Body of pancreas (tissue), 4 donors: Measurements from ENCODE around the gene DENND1A. TPM values are rescaled to one million over a fixed set of nuclear protein-coding genes. Genes with fewer than 3 reads are reported as not detected.

ENCODE experiments used
- ATAC-seq: fragments of 150-250 bp; one replicate; pipeline ENCODE4 v1.9.1; 2016
- DNase-seq, 4 donors: peaks; one replicate each; pipeline ENCODE4 v3.0.0-alpha.2; 2019
- H3K27ac ChIP-seq, 4 donors: fragments of 200-600 bp; sonication (generic); 1 replicate in 3 of 4; 2 replicates in 1 of 4; pipeline versions ENCODE4 v1.5.1 to v1.6.1; 2016 to 2019; ENCODE audit warnings: mild to moderate bottlenecking in 1 of 4, mixed read lengths in 1 of 4, moderate library complexity in 1 of 4
- H3K27me3 ChIP-seq, 2 donors: fragments of 200-600 bp; sonication (generic); one replicate each; pipeline ENCODE4 v1.6.0; 2016; ENCODE audit warnings: mild to moderate bottlenecking in 1 of 2
- H3K36me3 ChIP-seq, 2 donors: fragments of 200-600 bp; sonication (generic); replicated peaks in 1 of 2; 2 replicates each; pipeline ENCODE4 v1.5.1; 2016; ENCODE audit warnings: low read depth in 2 of 2; ENCODE audit not compliant: insufficient read depth in 1 of 2
- H3K4me1 ChIP-seq: fragments of 200-600 bp; sonication (generic); one replicate; pipeline ENCODE4 v1.6.0; 2016
- H3K4me3 ChIP-seq, 2 donors: fragments of 200-600 bp; sonication (generic); 1 replicate in 1 of 2; 2 replicates in 1 of 2; pipeline ENCODE4 v1.5.1; 2016 to 2019
- H3K9me3 ChIP-seq, 3 donors: fragments of 200-600 bp; sonication (generic); 1 replicate in 2 of 3; 2 replicates in 1 of 3; pipeline ENCODE4 v1.5.1; 2016
- POLR2A ChIP-seq, 3 donors: fragments of 450-650 bp; IDR thresholded peaks; one replicate each; pipeline ENCODE4 v1.6.1; 2016; ENCODE audit warnings: antibody characterized with exemption in 3 of 3, mild to moderate bottlenecking in 2 of 3
- WGBS, 2 donors: methylation state at CpG; one replicate each; pipeline ENCODE4 v1.1.5; 2017; 5-methylcytosine and 5-hydroxymethylcytosine counted together
- intact Hi-C: fragments of 100-400 bp; cut with DNase I; formaldehyde crosslinking; loops from one replicate; pipeline ENCODE4 v1.15.1; 2023
- total RNA-seq, 2 donors: library from RNA; depleted of rRNA; stranded (reverse); fragments of >200 nt; gene quantifications; one replicate each; pipeline ENCODE4 v1.1.0, GENCODE V29; 2016
- TF ChIP-seq, protein P1 (sequence below), 7 experiments: fragments of 450-650 bp in 4 of 7; fragments of 200-600 bp in 3 of 7; sonication (generic) in 3 of 7; IDR thresholded peaks; one replicate each; pipeline ENCODE4 v1.5.1; 2016 to 2019; ENCODE audit warnings: antibody characterized with exemption in 7 of 7

The DENND1A gene
- total RNA-seq, 2 donors from 2014 or later = 7.6 to 8.6 TPM

DNA sequence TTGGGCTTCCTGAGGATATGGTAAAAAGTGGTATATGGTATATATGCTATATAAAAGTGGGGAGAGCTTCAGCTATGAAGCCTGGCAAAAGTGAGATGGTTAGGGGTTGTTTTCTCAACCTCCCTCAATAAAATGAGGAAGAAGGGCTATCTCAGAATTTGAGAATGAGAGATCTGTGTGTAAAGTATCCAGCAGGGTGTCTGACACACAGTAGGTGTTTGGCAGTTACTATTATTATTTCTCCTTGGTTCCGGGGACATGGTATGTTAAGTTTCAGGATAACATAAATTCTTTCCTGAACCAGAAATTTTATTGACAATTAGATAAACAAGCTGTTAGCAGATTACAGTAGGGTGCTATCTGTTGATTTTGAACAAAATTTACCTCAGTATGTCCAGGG lies 94.1 kb downstream of the DENND1A start:
- intact Hi-C loops = no loop called here
- no peaks in the 10 kb centered on the region for H3K4me1 ChIP-seq

DNA sequence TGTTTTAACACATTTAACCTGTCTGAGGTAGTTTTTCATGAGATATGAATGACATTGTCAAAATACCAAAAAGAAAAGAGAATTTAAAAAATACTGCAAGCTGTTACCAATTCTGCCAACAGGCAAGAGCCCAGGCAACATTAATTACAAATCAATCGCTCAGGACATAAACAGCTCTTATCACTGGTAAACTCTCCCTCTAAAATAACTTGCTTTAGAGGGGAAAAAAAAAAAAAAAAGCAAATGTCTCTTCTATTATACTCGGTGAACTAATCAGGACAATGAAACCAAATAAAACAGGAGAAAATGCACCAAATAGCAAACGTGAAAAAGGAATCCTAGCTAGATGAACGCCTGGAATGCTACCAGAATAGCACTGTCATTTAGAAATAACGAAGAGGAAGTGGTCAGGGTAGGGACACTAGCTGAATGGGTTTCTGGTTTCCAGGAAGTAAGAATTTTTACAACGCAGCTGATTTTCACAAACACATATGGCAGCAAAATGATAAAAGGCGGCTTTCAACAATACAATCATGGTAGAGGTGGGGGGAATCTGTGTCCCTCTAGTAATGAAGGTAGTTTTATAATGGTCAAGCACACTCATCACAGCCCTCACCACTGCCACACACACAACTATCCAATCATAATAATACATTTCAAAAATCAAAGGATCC lies 94.9 kb downstream of the DENND1A start:
- no peak for ATAC-seq
- DNase-seq = no peak
- intact Hi-C loops = no loop called here
- TF ChIP-seq, protein P1, sequence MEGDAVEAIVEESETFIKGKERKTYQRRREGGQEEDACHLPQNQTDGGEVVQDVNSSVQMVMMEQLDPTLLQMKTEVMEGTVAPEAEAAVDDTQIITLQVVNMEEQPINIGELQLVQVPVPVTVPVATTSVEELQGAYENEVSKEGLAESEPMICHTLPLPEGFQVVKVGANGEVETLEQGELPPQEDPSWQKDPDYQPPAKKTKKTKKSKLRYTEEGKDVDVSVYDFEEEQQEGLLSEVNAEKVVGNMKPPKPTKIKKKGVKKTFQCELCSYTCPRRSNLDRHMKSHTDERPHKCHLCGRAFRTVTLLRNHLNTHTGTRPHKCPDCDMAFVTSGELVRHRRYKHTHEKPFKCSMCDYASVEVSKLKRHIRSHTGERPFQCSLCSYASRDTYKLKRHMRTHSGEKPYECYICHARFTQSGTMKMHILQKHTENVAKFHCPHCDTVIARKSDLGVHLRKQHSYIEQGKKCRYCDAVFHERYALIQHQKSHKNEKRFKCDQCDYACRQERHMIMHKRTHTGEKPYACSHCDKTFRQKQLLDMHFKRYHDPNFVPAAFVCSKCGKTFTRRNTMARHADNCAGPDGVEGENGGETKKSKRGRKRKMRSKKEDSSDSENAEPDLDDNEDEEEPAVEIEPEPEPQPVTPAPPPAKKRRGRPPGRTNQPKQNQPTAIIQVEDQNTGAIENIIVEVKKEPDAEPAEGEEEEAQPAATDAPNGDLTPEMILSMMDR (IDR thresholded peaks at IDR 0.05) = no peak
- TF ChIP-seq POLR2A (IDR thresholded peaks at IDR 0.05) = no peak
- Histone ChIP-seq H3K4me3 (no peak overlapping the region), H3K27ac (peak overlapping the region in 1 of 4 donors; percentile 39), H3K27me3 (no peaks in the 10 kb centered on the region), H3K4me1 (no peaks in the 10 kb centered on the region), H3K9me3 (no peaks in the 10 kb centered on the region), H3K36me3 (no peaks in the 10 kb centered on the region)
- WGBS, 2 donors = 40 to 44% methylated on average over 7 of the region's 7 CpGs

More for the DNA sequence above, 94.1 kb downstream of the DENND1A start:
- Histone ChIP-seq H3K9me3 (no peaks in the 10 kb centered on the region), H3K27me3 (no peaks in the 10 kb centered on the region), H3K4me3 (no peak overlapping the region), H3K27ac (no peak overlapping the region), H3K36me3 (no peaks in the 10 kb centered on the region)
- DNase-seq (no peak), ATAC-seq (no peak)
- TF ChIP-seq, protein P1 (IDR thresholded peaks at IDR 0.05) = no peak
- no peak for TF ChIP-seq POLR2A (IDR thresholded peaks at IDR 0.05)
- WGBS, 2 donors = 54 to 78% methylated on average over 1 of the region's 1 CpG

DNA sequence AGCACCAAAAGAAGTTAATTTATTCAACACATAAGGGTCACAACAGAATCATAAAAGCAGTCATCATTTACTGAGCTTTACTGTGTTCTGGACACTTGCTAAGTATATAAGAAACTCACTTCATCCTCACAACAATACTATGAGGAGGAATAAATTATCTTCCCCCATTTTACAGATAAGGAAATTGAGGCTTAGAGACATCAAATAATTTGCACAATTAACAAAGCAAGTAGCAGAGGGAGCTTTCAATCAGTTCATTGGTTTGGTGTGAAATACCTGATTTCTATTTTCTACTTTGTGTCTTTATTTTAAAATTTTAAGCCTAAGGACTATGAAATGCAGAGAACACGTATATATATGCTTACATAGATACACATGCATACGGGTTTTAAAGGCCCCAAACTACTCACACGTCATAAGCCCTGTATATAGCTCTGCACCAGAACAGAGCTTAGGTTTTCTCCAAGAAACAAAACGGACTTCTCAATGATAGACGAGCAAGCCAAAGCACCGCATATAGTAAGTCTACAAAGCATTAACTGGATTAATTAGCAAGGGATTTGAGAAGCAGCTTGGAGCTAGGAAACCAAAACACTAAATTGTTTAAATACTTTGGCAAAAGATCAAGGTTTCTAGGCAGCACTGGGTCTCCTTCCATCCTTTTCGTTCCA lies 95.6 kb downstream of the DENND1A start:
- Histone ChIP-seq H3K9me3 (no peaks in the 10 kb centered on the region), H3K36me3 (no peaks in the 10 kb centered on the region), H3K27ac (no peak overlapping the region), H3K27me3 (no peaks in the 10 kb centered on the region), H3K4me1 (no peaks in the 10 kb centered on the region), H3K4me3 (no peak overlapping the region)
- 66 to 75% methylated on average over 7 of the region's 7 CpGs for WGBS, 2 donors
- no peak for ATAC-seq
- DNase-seq = no peak
- no peak for TF ChIP-seq POLR2A (IDR thresholded peaks at IDR 0.05)
- TF ChIP-seq, protein P1 (IDR thresholded peaks at IDR 0.05) = no peak
- intact Hi-C loops = no loop called here

DNA sequence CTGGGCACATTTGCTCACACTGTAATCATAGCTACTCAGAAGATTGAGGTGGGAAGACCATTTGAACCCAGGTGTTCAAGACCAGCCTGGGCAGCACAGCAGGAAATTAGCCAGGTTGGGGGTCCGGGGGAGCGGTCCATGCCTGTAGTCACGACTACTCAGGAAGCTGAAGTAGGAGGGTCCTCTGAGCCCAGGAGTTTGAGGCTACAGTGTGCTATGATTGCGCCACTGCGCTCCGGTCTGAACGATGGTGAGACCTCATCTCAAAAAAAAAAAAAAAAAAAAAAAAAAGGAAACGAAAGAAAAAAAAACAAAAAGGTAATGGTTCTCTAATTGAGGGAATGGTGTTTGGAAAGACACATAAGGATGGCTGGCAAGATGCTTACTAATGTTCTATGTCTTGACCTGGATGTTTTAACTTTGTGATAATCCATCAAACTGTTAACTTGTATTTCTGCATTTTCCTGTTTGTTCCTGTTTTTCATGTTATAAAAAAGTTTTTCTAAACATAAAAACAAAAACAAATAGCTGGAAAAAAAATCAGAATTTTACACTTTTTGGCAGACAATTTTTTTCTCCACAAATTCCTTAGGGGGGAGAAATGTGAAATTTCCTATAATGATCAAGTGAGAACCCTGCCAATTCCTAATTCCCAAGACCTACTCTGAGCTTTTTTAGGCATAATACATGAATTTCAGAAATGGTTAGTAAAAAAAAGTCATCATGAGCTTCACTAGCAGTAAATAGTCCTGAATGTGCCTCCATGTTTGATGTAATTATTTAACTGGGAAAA lies 96.9 kb downstream of the DENND1A start:
- no peak for TF ChIP-seq POLR2A (IDR thresholded peaks at IDR 0.05)
- TF ChIP-seq, protein P1 (IDR thresholded peaks at IDR 0.05) = no peak
- Histone ChIP-seq H3K27ac (no peak overlapping the region), H3K36me3 (no peaks in the 10 kb centered on the region), H3K9me3 (peaks cover 0 to 4% (median 0%) of the 10 kb centered on the region in 3 donors), H3K4me3 (no peak overlapping the region), H3K27me3 (no peaks in the 10 kb centered on the region), H3K4me1 (no peaks in the 10 kb centered on the region)
- 82 to 95% methylated on average over 8 of the region's 8 CpGs for WGBS, 2 donors
- intact Hi-C loops = no loop called here
- DNase-seq = no peak
- ATAC-seq = no peak
